ENCODE results near the gene SELENBP1. TPM values are rescaled to one million over a fixed set of nuclear protein-coding genes. Genes with fewer than 3 reads are reported as not detected.

Gene SELENBP1
- total RNA-seq, 1 donor from 2014 or later: 413 TPM

- Histone ChIP-seq H3K4me1 (peaks cover 46% of the 10 kb centered on the region), H3K36me3 (peaks cover 67% of the 10 kb centered on the region), H3K9me3 (peaks cover 1% of the 10 kb centered on the region), H3K27ac (no peak overlapping the region), H3K4me3 (no peak overlapping the region), H3K27me3 (ENCODE audit: low read depth) (no peaks in the 10 kb centered on the region)
- intact Hi-C loops (cut with DNase I): no loop called here
- no peak for TF ChIP-seq CTCF (IDR thresholded peaks at IDR 0.05)
- peak; percentile 18 for DNase-seq
- no peak for ATAC-seq
Measured at GRCh38 chr1:151367658-151368392, 4.7 kb downstream of the SELENBP1 start.

GRCh38 chr1:151364996-151365395 lies 7.5 kb downstream of the SELENBP1 start:
- Histone ChIP-seq H3K36me3 (peaks cover 71% of the 10 kb centered on the region), H3K4me1 (peaks cover 23% of the 10 kb centered on the region), H3K27ac (no peak overlapping the region), H3K27me3 (ENCODE audit: low read depth) (no peaks in the 10 kb centered on the region), H3K4me3 (no peak overlapping the region), H3K9me3 (peaks cover 9% of the 10 kb centered on the region)
- ATAC-seq: no peak
- DNase-seq: no peak
- intact Hi-C loops (cut with DNase I): no loop called here
- no peak for TF ChIP-seq CTCF (IDR thresholded peaks at IDR 0.05)

- H3K4me3 ChIP-seq: no peak overlapping the region
- H3K27me3 ChIP-seq (ENCODE audit: low read depth): no peaks in the 10 kb centered on the region
- no peak for TF ChIP-seq CTCF (IDR thresholded peaks at IDR 0.05)
- no peak overlapping the region for H3K27ac ChIP-seq
- intact Hi-C loops (cut with DNase I): no loop called here
- no peak for DNase-seq
- H3K9me3 ChIP-seq: peaks cover 9% of the 10 kb centered on the region
- peaks cover 51% of the 10 kb centered on the region for H3K36me3 ChIP-seq
- ATAC-seq: no peak
- no peaks in the 10 kb centered on the region for H3K4me1 ChIP-seq
Measured at GRCh38 chr1:151362308-151363155, 10.0 kb downstream of the SELENBP1 start.

GRCh38 chr1:151361883-151362282 lies 10.6 kb downstream of the SELENBP1 start:
- no peak for TF ChIP-seq CTCF (IDR thresholded peaks at IDR 0.05)
- H3K4me3 ChIP-seq: no peak overlapping the region
- peaks cover 44% of the 10 kb centered on the region for H3K36me3 ChIP-seq
- H3K4me1 ChIP-seq: no peaks in the 10 kb centered on the region
- H3K27me3 ChIP-seq (ENCODE audit: low read depth): no peaks in the 10 kb centered on the region
- no peak overlapping the region for H3K27ac ChIP-seq
- ATAC-seq: no peak
- intact Hi-C loops (cut with DNase I): no loop called here
- peaks cover 9% of the 10 kb centered on the region for H3K9me3 ChIP-seq
- no peak for DNase-seq

- DNase-seq (no peak), ATAC-seq (peak in 1 of 2 donors; percentile 30)
- intact Hi-C loops (cut with DNase I): no loop called here
- no peaks in the 10 kb centered on the region for H3K9me3 ChIP-seq
- no peak overlapping the region for H3K4me3 ChIP-seq
- H3K27me3 ChIP-seq (ENCODE audit: low read depth): no peaks in the 10 kb centered on the region
- no peaks in the 10 kb centered on the region for H3K36me3 ChIP-seq
- H3K4me1 ChIP-seq: no peaks in the 10 kb centered on the region
- TF ChIP-seq CTCF (IDR thresholded peaks at IDR 0.05): no peak
- H3K27ac ChIP-seq: no peak overlapping the region
Measured at GRCh38 chr1:151356696-151357095, 15.8 kb downstream of the SELENBP1 start.
